ENCODE measurements around the gene ANP32E. TPM values are rescaled to one million over a fixed set of nuclear protein-coding genes. Genes with fewer than 3 reads are reported as not detected.

ANP32E gene
- total RNA-seq, 1 experiment from 2014 or later: 95.1 TPM

- no TSS peak for BruUV-seq (replicated peaks)
- H4K20me1 ChIP-seq (ENCODE audit: insufficient read depth): no peaks in the 10 kb centered on the region
- no peak overlapping the region for H3K27ac ChIP-seq (ENCODE audit: low read depth, low read length)
- ATAC-seq: no peak
- H3K9me2 ChIP-seq (ENCODE audit: insufficient read depth): no peaks in the 10 kb centered on the region
- no peaks in the 10 kb centered on the region for H3K79me2 ChIP-seq (ENCODE audit: insufficient read depth, low read length)
- intact Hi-C loops (cut with micrococcal nuclease): no loop called here
- DNase-seq (ENCODE audit: low read depth, low spot score): no peak
- no peak overlapping the region for H3K4me3 ChIP-seq (replicated peaks in 1 of 2; ENCODE audit: low read depth in 1 of 2, low read length in 2 of 2)
- peaks cover 0 to 7% of the 10 kb centered on the region in 2 experiments; a peak in 1 of 4 replicates for H3K4me1 ChIP-seq (ENCODE audit: control insufficient read depth in 1 of 2, insufficient read depth in 2 of 2, low read length in 2 of 2)
- POLR2A ChIA-PET: no interaction called here
- H3K9ac ChIP-seq (ENCODE audit: low read length): no peak overlapping the region
- H2AFZ ChIP-seq (ENCODE audit: low read depth, low read length, poor library complexity, severe bottlenecking): no peak overlapping the region
- RAD21 ChIA-PET (ENCODE audit: low non-redundant PET in 1 of 2, low total read pairs in 2 of 2, uncharacterized antibody in 2 of 2, unreplicated experiment in 2 of 2): no interaction called here
- no peaks in the 10 kb centered on the region for H3K27me3 ChIP-seq (ENCODE audit: insufficient read depth, low read length)
- no peak for TF ChIP-seq ATF3 (IDR thresholded peaks at IDR 0.05)
- TF ChIP-seq EZH2phosphoT487 (IDR thresholded peaks at IDR 0.05; ENCODE audit: borderline replicate concordance): no peak
- no peak for TF ChIP-seq REST (IDR thresholded peaks at IDR 0.05; ENCODE audit: low read depth)
- CTCF ChIA-PET: interaction anchor here (1.8 kb wide), 1 partner anchor 10 kb away, joined by 6 read pairs; no protein-coding TSS in a partner anchor
- no peak overlapping the region for H3K4me2 ChIP-seq (ENCODE audit: low read length)
- H3K36me3 ChIP-seq (ENCODE audit: control insufficient read depth in 1 of 2, insufficient read depth in 2 of 2, low read length in 2 of 2): no peaks in the 10 kb centered on the region
- 0 out of 4 replicates have a peak, but pooled peaks cover 0 to 2% of the 10 kb centered on the region in 2 experiments for H3K9me3 ChIP-seq (ENCODE audit: control insufficient read depth in 1 of 2, insufficient read depth in 1 of 2, low read depth in 1 of 2, low read length in 2 of 2)
Observed at GRCh38 chr1:150196417-150196816, 39.5 kb downstream of the ANP32E start.

GRCh38 chr1:150194381-150195031 lies 41.4 kb downstream of the ANP32E start:
- no peaks in the 10 kb centered on the region for H3K79me2 ChIP-seq (ENCODE audit: insufficient read depth, low read length)
- H3K9ac ChIP-seq (ENCODE audit: low read length): no peak overlapping the region
- POLR2A ChIA-PET: no interaction called here
- no peaks in the 10 kb centered on the region for H3K9me2 ChIP-seq (ENCODE audit: insufficient read depth)
- DNase-seq (ENCODE audit: low read depth, low spot score) (no peak), ATAC-seq (no peak)
- H3K27ac ChIP-seq (ENCODE audit: low read depth, low read length): no peak overlapping the region
- no peak overlapping the region for H2AFZ ChIP-seq (ENCODE audit: low read depth, low read length, poor library complexity, severe bottlenecking)
- intact Hi-C loops (cut with micrococcal nuclease): no loop called here
- H3K4me2 ChIP-seq (ENCODE audit: low read length): no peak overlapping the region
- H4K20me1 ChIP-seq (ENCODE audit: insufficient read depth): no peaks in the 10 kb centered on the region
- TF ChIP-seq EZH2phosphoT487 (IDR thresholded peaks at IDR 0.05; ENCODE audit: borderline replicate concordance): no peak
- TF ChIP-seq CTCF (IDR thresholded peaks at IDR 0.05 in 2 of 3, conservative IDR thresholded peaks at IDR 0.05 in 1 of 3; ENCODE audit: borderline replicate concordance in 1 of 3, insufficient read depth in 1 of 3, low read depth in 2 of 3, low read length in 2 of 3): no peak
- RAD21 ChIA-PET (ENCODE audit: low non-redundant PET in 1 of 2, low total read pairs in 2 of 2, uncharacterized antibody in 2 of 2, unreplicated experiment in 2 of 2): no interaction called here
- no TSS peak for BruUV-seq (replicated peaks)
- no peaks in the 10 kb centered on the region for H3K27me3 ChIP-seq (ENCODE audit: insufficient read depth, low read length)
- peaks cover 0 to 7% of the 10 kb centered on the region in 2 experiments; a peak in 1 of 4 replicates for H3K4me1 ChIP-seq (ENCODE audit: control insufficient read depth in 1 of 2, insufficient read depth in 2 of 2, low read length in 2 of 2)
- H3K36me3 ChIP-seq (ENCODE audit: control insufficient read depth in 1 of 2, insufficient read depth in 2 of 2, low read length in 2 of 2): no peaks in the 10 kb centered on the region
- H3K4me3 ChIP-seq (replicated peaks in 1 of 2; ENCODE audit: low read depth in 1 of 2, low read length in 2 of 2): no peak overlapping the region
- H3K9me3 ChIP-seq (ENCODE audit: control insufficient read depth in 1 of 2, insufficient read depth in 1 of 2, low read depth in 1 of 2, low read length in 2 of 2): no peaks in the 10 kb centered on the region
- CTCF ChIA-PET: no interaction called here
